MM.1S (cell line): ENCODE data around the gene FAF2.

Experiments
- DNase-seq: peaks from one replicate; pipeline ENCODE4 v3.0.0-alpha.2; 2015
- H2AFZ ChIP-seq: fragments of 300-600 bp; sonication (generic); 2 replicates; pipeline ENCODE4 v1.6.0; 2016; ENCODE audit warnings: antibody characterized with exemption, low read length
- H3F3A ChIP-seq: fragments of 300-600 bp; sonication (generic); 2 replicates; pipeline ENCODE4 v1.6.1; 2016; ENCODE audit warnings: mild to moderate bottlenecking, antibody characterized with exemption, low read length, moderate library complexity, mixed read lengths; ENCODE audit not compliant: insufficient read depth
- H3K27ac ChIP-seq: fragments of 300-600 bp; sonication (generic); 2 replicates; pipeline ENCODE4 v1.5.1; 2016; ENCODE audit warnings: mild to moderate bottlenecking, low read length
- H3K27me3 ChIP-seq: fragments of 300-600 bp; sonication (generic); replicated peaks from 2 replicates; pipeline ENCODE4 v1.6.0; 2016; ENCODE audit warnings: low read length; ENCODE audit not compliant: insufficient read depth
- H3K36me3 ChIP-seq: fragments of 300-600 bp; sonication (generic); replicated peaks from 2 replicates; pipeline ENCODE4 v1.6.1; 2016; ENCODE audit warnings: mild to moderate bottlenecking, low read length, mixed read lengths; ENCODE audit not compliant: insufficient read depth
- H3K4me1 ChIP-seq: fragments of 300-600 bp; sonication (generic); 2 replicates; pipeline ENCODE4 v1.6.1; 2016; ENCODE audit warnings: low read length, mixed read lengths
- H3K4me2 ChIP-seq: fragments of 300-600 bp; sonication (generic); 2 replicates; pipeline ENCODE4 v1.6.0; 2016; ENCODE audit warnings: low read depth, low read length
- H3K4me3 ChIP-seq: fragments of 300-600 bp; sonication (generic); 2 replicates; pipeline ENCODE4 v1.5.1; 2016; ENCODE audit warnings: low read length, mixed read lengths
- H3K79me2 ChIP-seq: fragments of 300-600 bp; sonication (generic); 2 replicates; pipeline ENCODE4 v1.6.1; 2016; ENCODE audit warnings: mixed run types, low read length, mixed read lengths
- H3K9ac ChIP-seq: fragments of 300-600 bp; sonication (generic); 2 replicates; pipeline ENCODE4 v1.6.1; 2016; ENCODE audit warnings: low read length, mixed read lengths
- H3K9me2 ChIP-seq: fragments of 300-600 bp; sonication (generic); replicated peaks from 2 replicates; pipeline ENCODE4 v1.6.1; 2016; ENCODE audit warnings: mild to moderate bottlenecking, low read length, mixed read lengths; ENCODE audit not compliant: insufficient read depth
- H3K9me3 ChIP-seq: fragments of 300-600 bp; sonication (generic); replicated peaks from 2 replicates; pipeline ENCODE4 v1.6.1; 2016; ENCODE audit warnings: mild to moderate bottlenecking, low read length, mixed read lengths; ENCODE audit not compliant: insufficient read depth
- H4K20me1 ChIP-seq: fragments of 300-600 bp; sonication (generic); 2 replicates; pipeline ENCODE4 v1.6.1; 2016; ENCODE audit warnings: mild to moderate bottlenecking, low read length, moderate library complexity, mixed read lengths; ENCODE audit not compliant: insufficient read depth
- CTCF ChIP-seq: fragments of 300-600 bp; sonication (generic); IDR thresholded peaks from 2 replicates; pipeline ENCODE4 v1.5.1; 2016; ENCODE audit warnings: antibody characterized with exemption, low read length, mixed read lengths
- EZH2 ChIP-seq: fragments of 300-600 bp; sonication (generic); optimal IDR thresholded peaks from 2 replicates; pipeline ENCODE3; 2017; ENCODE audit warnings: low read depth, mild to moderate bottlenecking, antibody characterized with exemption, low read length, mixed read lengths
- EZH2phosphoT487 ChIP-seq: fragments of 300-600 bp; sonication (generic); IDR thresholded peaks from 2 replicates; pipeline ENCODE4 v1.6.1; 2018; ENCODE audit warnings: antibody characterized with exemption, low read length

The FAF2 gene

GRCh38 chr5:176531902-176532493, 83.8 kb downstream of the FAF2 start:
- Histone ChIP-seq H3K4me2 (no peak overlapping the region), H3K9me2 (no peaks in the 10 kb centered on the region), H3K4me1 (peaks cover 4% of the 10 kb centered on the region; the same call in 1 of the 2 replicates), H4K20me1 (no peaks in the 10 kb centered on the region), H3K27me3 (no peaks in the 10 kb centered on the region), H3F3A (peaks cover under 1% of the 10 kb centered on the region; the same call in 1 of the 2 replicates), H3K36me3 (no peaks in the 10 kb centered on the region), H2AFZ (no peak overlapping the region), H3K9ac (no peak overlapping the region), H3K9me3 (no peaks in the 10 kb centered on the region), H3K27ac (no peak overlapping the region), H3K4me3 (no peak overlapping the region), H3K79me2 (peaks cover 39% of the 10 kb centered on the region)
- TF ChIP-seq CTCF (no peak), EZH2 (no peak), EZH2phosphoT487 (no peak)
- no peak for DNase-seq

- Histone ChIP-seq H3K4me2 (no peak overlapping the region), H3K27ac (no peak overlapping the region), H3K36me3 (no peaks in the 10 kb centered on the region), H3K9me2 (no peaks in the 10 kb centered on the region), H3K4me3 (no peak overlapping the region), H4K20me1 (no peaks in the 10 kb centered on the region), H3K79me2 (peaks cover 39% of the 10 kb centered on the region), H3K9me3 (no peaks in the 10 kb centered on the region), H3F3A (peaks cover 2% of the 10 kb centered on the region; the same call in 1 of the 2 replicates), H3K4me1 (peaks cover 4% of the 10 kb centered on the region; the same call in 1 of the 2 replicates), H3K27me3 (no peaks in the 10 kb centered on the region), H2AFZ (no peak overlapping the region), H3K9ac (no peak overlapping the region)
- no peak for DNase-seq
- TF ChIP-seq EZH2phosphoT487 (no peak), CTCF (no peak), EZH2 (no peak)
Measured at GRCh38 chr5:176532795-176533194, 84.6 kb downstream of the FAF2 start.

GRCh38 chr5:176533390-176533789, 85.2 kb downstream of the FAF2 start:
- no peaks in the 10 kb centered on the region for H3K9me3 ChIP-seq
- no peak overlapping the region for H3K4me3 ChIP-seq
- no peak overlapping the region for H2AFZ ChIP-seq
- H3K79me2 ChIP-seq: peaks cover 39% of the 10 kb centered on the region
- H3K27ac ChIP-seq: no peak overlapping the region
- H3K27me3 ChIP-seq: no peaks in the 10 kb centered on the region
- peaks cover 6% of the 10 kb centered on the region; the same call in 1 of the 2 replicates for H3K4me1 ChIP-seq
- no peaks in the 10 kb centered on the region for H3K9me2 ChIP-seq
- H3K9ac ChIP-seq: no peak overlapping the region
- no peaks in the 10 kb centered on the region for H3K36me3 ChIP-seq
- no peak overlapping the region for H3K4me2 ChIP-seq
- no peaks in the 10 kb centered on the region for H4K20me1 ChIP-seq
- peaks cover 5% of the 10 kb centered on the region; the same call in 1 of the 2 replicates for H3F3A ChIP-seq
- no peak for TF ChIP-seq EZH2
- TF ChIP-seq CTCF: no peak
- no peak for TF ChIP-seq EZH2phosphoT487
- DNase-seq: no peak
